ENCODE data around the gene CDKAL1. TPM values are rescaled to one million over a fixed set of nuclear protein-coding genes. Genes with fewer than 3 reads are reported as not detected.

The CDKAL1 gene
- total and polyA plus RNA-seq, 2 of the 8 experiments (the other 6 are each of a cell fraction or from before 2014, with no cell fraction given), result 8.4 to 24.6 TPM

GRCh38 chr6:20985821-20986220, 451.6 kb downstream of the CDKAL1 start:
- ChIA-PET CTCF (ENCODE audit: partially characterized antibody) (interaction anchor here (0.6 to 1.0 kb wide), 2 partner anchors 422 to 1842 kb away, joined by 3 read pairs; no protein-coding TSS in a partner anchor), POLR2A (ENCODE audit: partially characterized antibody) (interaction anchor here (0.5 to 0.6 kb wide), 2 partner anchors 86 to 610 kb away, joined by 3 to 4 read pairs; no protein-coding TSS in a partner anchor)
- Histone ChIP-seq H4K8ac (ENCODE audit: extremely low read depth, insufficient read depth, low read length) (no peak overlapping the region), H2AK5ac (ENCODE audit: low read depth, low read length) (no peak overlapping the region), H2AFZ (ENCODE audit: low read length) (no peak overlapping the region), H4K20me1 (replicated peaks in 1 of 2; ENCODE audit: control insufficient read depth in 1 of 2, insufficient read depth in 2 of 2, low read length in 2 of 2) (no peaks in the 10 kb centered on the region), H3K14ac (ENCODE audit: insufficient read length) (no peak overlapping the region), H3K4me1 (replicated peaks in 1 of 4; ENCODE audit: control insufficient read depth in 3 of 4, insufficient read depth in 4 of 4, low read length in 3 of 4) (no peaks in the 10 kb centered on the region; a peak in 1 of 7 replicates), H2BK15ac (ENCODE audit: low read length) (no peak overlapping the region), H2BK12ac (ENCODE audit: low read depth, low read length) (no peak overlapping the region), H4K5ac (ENCODE audit: insufficient read length, low read depth, low read length) (no peak overlapping the region), H3K4ac (replicated peaks; ENCODE audit: insufficient read length, low read depth, low read length) (no peak overlapping the region), H3K27ac (ENCODE audit: low read depth, low read length) (no peak overlapping the region), H2BK20ac (ENCODE audit: low read length) (no peak overlapping the region), H3K79me2 (ENCODE audit: control insufficient read depth in 1 of 2, insufficient read depth in 2 of 2, low read length in 2 of 2) (no peaks in the 10 kb centered on the region), H3K9ac (replicated peaks in 1 of 4; ENCODE audit: extremely low read depth in 1 of 4, low read depth in 3 of 4, low read length in 3 of 4) (no peak overlapping the region), H3K36me3 (ENCODE audit: control insufficient read depth in 2 of 4, insufficient read depth in 4 of 4, low read length in 3 of 4) (no peaks in the 10 kb centered on the region), H3K56ac (replicated peaks; ENCODE audit: insufficient read length, low read depth, low read length) (no peak overlapping the region), H3K23ac (ENCODE audit: insufficient read length) (no peak overlapping the region), H3K79me1 (ENCODE audit: low read depth, low read length) (no peaks in the 10 kb centered on the region), H3K9me3 (ENCODE audit: insufficient read depth in 2 of 2, low read depth in 1 of 2, low read length in 1 of 2) (peaks cover 2 to 7% of the 10 kb centered on the region in 2 experiments; a peak in 3 of 4 replicates), H4K91ac (replicated peaks; ENCODE audit: insufficient read length, low read length) (no peak overlapping the region), H3K23me2 (ENCODE audit: low read depth, low read length) (no peaks in the 10 kb centered on the region), H3K4me2 (ENCODE audit: insufficient read depth in 1 of 2, low read depth in 2 of 2, low read length in 2 of 2) (no peak overlapping the region), H3K18ac (ENCODE audit: extremely low read depth, low read length) (no peak overlapping the region), H3K4me3 (ENCODE audit: extremely low read depth in 1 of 4, insufficient read depth in 2 of 4, low read depth in 3 of 4, low read length in 4 of 4) (no peak overlapping the region), H3K27me3 (replicated peaks in 1 of 4; ENCODE audit: control insufficient read depth in 3 of 4, extremely low read depth in 1 of 4, insufficient read depth in 3 of 4, low read length in 3 of 4) (no peaks in the 10 kb centered on the region), H2BK120ac (replicated peaks; ENCODE audit: low read depth, low read length) (no peak overlapping the region), H2BK5ac (ENCODE audit: low read depth, low read length) (no peak overlapping the region)
- WGBS, 2 experiments (ENCODE audit: extremely low coverage in 1 of 2, insufficient coverage in 1 of 2, insufficient read length in 1 of 2, insufficient replicate concordance in 2 of 2, low coverage in 1 of 2, low lambda C conversion rate in 2 of 2, missing lambda C conversion rate in 1 of 2), result 58% methylated on average over 1 of the region's 1 CpG; no CpG with 5 or more reads in 1 of the 2 experiments
- DNase-seq (ENCODE audit: low read depth in 1 of 2, low spot score in 2 of 2) (no peak), FAIRE-seq (no peak)
- TF ChIP-seq SIX5 (IDR thresholded peaks at IDR 0.05; ENCODE audit: low read depth, low read length), result no peak
- TF ChIP-seq CBX5 (IDR thresholded peaks at IDR 0.05; ENCODE audit: low read depth, low read length), result no peak
- TF ChIP-seq USF2 (IDR thresholded peaks at IDR 0.05; ENCODE audit: low read length), result no peak
- TF ChIP-seq POU5F1 (IDR thresholded peaks at IDR 0.05; ENCODE audit: low read depth, low read length), result no peak
- no peak for TF ChIP-seq TBP (IDR thresholded peaks at IDR 0.05; ENCODE audit: low read depth, low read length)
- no peak for TF ChIP-seq E2F6 (IDR thresholded peaks at IDR 0.05)
- no peak for TF ChIP-seq TAF7 (optimal IDR thresholded peaks at IDR 0.05; ENCODE audit: borderline replicate concordance, low read depth, low read length)
- TF ChIP-seq RNF2 (IDR thresholded peaks at IDR 0.05; ENCODE audit: borderline replicate concordance, low read depth, low read length, missing control alignments, poor library complexity, severe bottlenecking), result no peak
- TF ChIP-seq HDAC2 (IDR thresholded peaks at IDR 0.05; ENCODE audit: borderline replicate concordance in 1 of 2, low read depth in 2 of 2, low read length in 2 of 2), result no peak
- TF ChIP-seq FOSL1 (IDR thresholded peaks at IDR 0.05; ENCODE audit: insufficient read depth, low read depth, low read length), result no peak
- no peak for TF ChIP-seq TEAD4 (IDR thresholded peaks at IDR 0.05; ENCODE audit: low read depth, low read length)
- TF ChIP-seq KDM1A (IDR thresholded peaks at IDR 0.05; ENCODE audit: borderline replicate concordance, low read length), result no peak

All from H1 (cell line).